Tongue (tissue), 2 donors: Measurements from ENCODE around the gene XPNPEP3. TPM values are rescaled to one million over a fixed set of nuclear protein-coding genes. Genes with fewer than 3 reads are reported as not detected.

Experiments used
- small RNA-seq: library from RNA; depleted of rRNA; stranded (forward); fragments of <200 nt; gene quantifications from one replicate; pipeline ENCODE3, GENCODE V24; 2014; ENCODE audit warnings: low replicate concordance
- total RNA-seq: library from RNA; depleted of rRNA; stranded (reverse); fragments of >200 nt; gene quantifications from one replicate; pipeline ENCODE4 v1.2.3, GENCODE V29; 2014

The XPNPEP3 gene
- total RNA-seq, 1 donor from 2014 or later: 7.8 TPM

Small RNA genes within 50 kb of the gene (small RNA-seq; reads per million reads assigned to genes)
- gene MIR4766 (not detected), gene RF00017 (not detected), gene RNU6-379P (not detected)

Other genes with a start within 250 kb of the XPNPEP3 start
- 38.7 TPM for gene MRTFA, start 220.4 kb upstream of the XPNPEP3 start, total RNA-seq
- 0.10 TPM for gene MCHR1, start 177.7 kb upstream of the XPNPEP3 start, total RNA-seq
- gene SLC25A17, start 37.8 kb upstream of the XPNPEP3 start, total RNA-seq: 14.2 TPM
- 198 TPM for gene ST13, start 509 bp upstream of the XPNPEP3 start, total RNA-seq
- gene DNAJB7, start 5.0 kb downstream of the XPNPEP3 start, total RNA-seq: not detected
- 34.1 TPM for gene RBX1, start 94.2 kb downstream of the XPNPEP3 start, total RNA-seq
- gene EP300, start 235.4 kb downstream of the XPNPEP3 start, total RNA-seq: 64.4 TPM